ENCODE results near the gene ATG9A. TPM values are rescaled to one million over a fixed set of nuclear protein-coding genes. Genes with fewer than 3 reads are reported as not detected.

The ATG9A gene
- total RNA-seq, 1 donor from 2014 or later = 40.6 TPM

DNA sequence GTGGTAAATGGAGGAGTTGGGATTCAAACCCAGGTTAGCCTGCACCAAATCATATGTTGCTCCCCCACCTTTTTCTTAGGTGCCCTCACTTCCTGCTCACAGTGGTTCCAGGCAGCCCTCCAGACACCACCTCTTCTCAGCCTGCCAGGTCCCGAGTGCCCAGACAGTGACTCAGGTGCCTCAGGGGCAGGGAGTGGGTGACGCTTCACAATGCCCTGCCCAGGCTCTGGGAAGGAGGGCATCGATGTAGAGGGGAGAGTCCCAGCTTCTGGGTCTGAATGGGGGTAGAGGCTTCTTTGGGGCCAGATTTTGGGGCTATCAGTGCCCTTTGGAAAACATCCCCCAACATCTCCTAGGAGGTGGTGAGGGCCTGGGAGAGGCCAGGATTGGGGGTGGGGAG is 44.5 kb upstream of the ATG9A start:
- peaks cover 37% of the 10 kb centered on the region for H3K4me1 Mint-ChIP-seq
- TF ChIP-seq, protein P1, sequence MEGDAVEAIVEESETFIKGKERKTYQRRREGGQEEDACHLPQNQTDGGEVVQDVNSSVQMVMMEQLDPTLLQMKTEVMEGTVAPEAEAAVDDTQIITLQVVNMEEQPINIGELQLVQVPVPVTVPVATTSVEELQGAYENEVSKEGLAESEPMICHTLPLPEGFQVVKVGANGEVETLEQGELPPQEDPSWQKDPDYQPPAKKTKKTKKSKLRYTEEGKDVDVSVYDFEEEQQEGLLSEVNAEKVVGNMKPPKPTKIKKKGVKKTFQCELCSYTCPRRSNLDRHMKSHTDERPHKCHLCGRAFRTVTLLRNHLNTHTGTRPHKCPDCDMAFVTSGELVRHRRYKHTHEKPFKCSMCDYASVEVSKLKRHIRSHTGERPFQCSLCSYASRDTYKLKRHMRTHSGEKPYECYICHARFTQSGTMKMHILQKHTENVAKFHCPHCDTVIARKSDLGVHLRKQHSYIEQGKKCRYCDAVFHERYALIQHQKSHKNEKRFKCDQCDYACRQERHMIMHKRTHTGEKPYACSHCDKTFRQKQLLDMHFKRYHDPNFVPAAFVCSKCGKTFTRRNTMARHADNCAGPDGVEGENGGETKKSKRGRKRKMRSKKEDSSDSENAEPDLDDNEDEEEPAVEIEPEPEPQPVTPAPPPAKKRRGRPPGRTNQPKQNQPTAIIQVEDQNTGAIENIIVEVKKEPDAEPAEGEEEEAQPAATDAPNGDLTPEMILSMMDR (IDR thresholded peaks at IDR 0.05; ENCODE audit: unreplicated experiment) = no peak
- H3K4me3 Mint-ChIP-seq = no peak overlapping the region
- H3K27ac Mint-ChIP-seq = peak overlapping the region; percentile 97
- no peaks in the 10 kb centered on the region for H3K9me3 Mint-ChIP-seq
- H3K36me3 Mint-ChIP-seq = no peaks in the 10 kb centered on the region
- no peak for DNase-seq (ENCODE audit: low spot score in 2 of 2, unreplicated experiment in 2 of 2)
- H3K27me3 Mint-ChIP-seq (ENCODE audit: low read depth) = peaks cover 5% of the 10 kb centered on the region

DNA sequence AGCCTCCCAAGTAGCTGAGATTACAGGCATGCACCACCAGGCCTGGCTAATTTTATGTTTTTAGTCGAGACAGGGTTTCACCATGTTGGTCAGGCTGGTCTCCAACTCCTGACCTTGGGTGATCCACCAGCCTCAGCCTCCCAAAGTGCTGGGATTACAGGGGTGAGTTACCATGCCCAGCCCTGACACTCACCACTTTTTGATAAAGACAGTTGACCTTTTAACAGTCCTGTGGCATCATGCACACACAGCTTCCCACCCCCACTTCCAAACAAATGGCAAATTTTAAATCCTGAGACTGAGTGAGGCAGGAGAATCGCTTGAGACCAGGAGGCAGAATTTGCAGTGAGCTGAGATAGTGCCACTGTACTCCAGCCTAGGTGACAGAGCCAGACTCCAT is 43.6 kb upstream of the ATG9A start:
- DNase-seq (ENCODE audit: low spot score in 2 of 2, unreplicated experiment in 2 of 2) = no peak
- H3K9me3 Mint-ChIP-seq = no peaks in the 10 kb centered on the region
- H3K36me3 Mint-ChIP-seq = no peaks in the 10 kb centered on the region
- H3K27ac Mint-ChIP-seq = no peak overlapping the region
- H3K4me1 Mint-ChIP-seq = peaks cover 28% of the 10 kb centered on the region
- TF ChIP-seq, protein P1 (IDR thresholded peaks at IDR 0.05; ENCODE audit: unreplicated experiment) = no peak
- H3K27me3 Mint-ChIP-seq (ENCODE audit: low read depth) = peaks cover 7% of the 10 kb centered on the region
- H3K4me3 Mint-ChIP-seq = no peak overlapping the region

DNA sequence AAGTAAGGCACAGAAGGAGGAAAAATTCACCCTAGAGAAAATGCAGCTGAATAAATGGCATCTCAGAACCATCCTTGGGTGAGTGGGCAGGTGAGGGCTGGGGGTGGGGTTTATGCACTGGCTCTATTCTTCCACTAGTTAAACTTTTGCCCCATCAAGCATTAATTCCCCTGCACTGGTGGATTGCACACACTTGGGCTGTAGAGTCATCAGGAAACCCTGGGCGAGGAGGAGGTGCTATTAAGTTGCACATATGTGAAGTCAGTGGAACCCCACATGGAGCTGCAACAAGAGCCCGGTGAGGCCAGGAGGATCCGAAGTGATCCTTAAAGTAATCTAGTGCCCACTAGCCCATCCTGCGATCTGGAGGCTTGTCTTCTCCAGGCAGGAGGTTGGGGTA is 42.9 kb upstream of the ATG9A start:
- Mint-ChIP-seq H3K27me3 (ENCODE audit: low read depth) (peaks cover 7% of the 10 kb centered on the region), H3K4me3 (no peak overlapping the region), H3K27ac (no peak overlapping the region), H3K4me1 (peaks cover 21% of the 10 kb centered on the region), H3K9me3 (no peaks in the 10 kb centered on the region), H3K36me3 (no peaks in the 10 kb centered on the region)
- no peak for DNase-seq (ENCODE audit: low spot score in 2 of 2, unreplicated experiment in 2 of 2)
- TF ChIP-seq, protein P1 (IDR thresholded peaks at IDR 0.05; ENCODE audit: unreplicated experiment) = no peak

DNA sequence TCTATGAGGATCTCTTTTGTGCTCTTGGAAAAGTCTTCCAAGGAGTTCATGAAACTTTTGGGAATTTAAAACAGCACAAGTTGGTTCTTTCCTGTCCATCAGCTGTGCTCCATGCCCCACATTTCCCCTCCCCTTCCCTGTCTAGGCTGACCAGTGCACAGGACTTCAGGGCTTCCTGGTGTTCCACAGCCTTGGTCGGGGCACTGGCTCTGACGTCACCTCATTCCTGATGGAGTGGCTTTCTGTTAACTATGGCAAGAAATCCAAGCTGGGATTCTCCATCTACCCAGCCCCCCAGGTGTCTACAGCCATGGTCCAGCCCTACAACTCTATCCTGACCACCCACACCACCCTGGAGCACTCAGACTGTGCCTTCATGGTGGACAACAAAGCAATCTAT is 41.6 kb upstream of the ATG9A start:
- H3K36me3 Mint-ChIP-seq = no peaks in the 10 kb centered on the region
- H3K27me3 Mint-ChIP-seq (ENCODE audit: low read depth) = peaks cover 9% of the 10 kb centered on the region
- no peaks in the 10 kb centered on the region for H3K9me3 Mint-ChIP-seq
- no peak for DNase-seq (ENCODE audit: low spot score in 2 of 2, unreplicated experiment in 2 of 2)
- TF ChIP-seq, protein P1 (IDR thresholded peaks at IDR 0.05; ENCODE audit: unreplicated experiment) = no peak
- H3K4me3 Mint-ChIP-seq = no peak overlapping the region
- peaks cover 20% of the 10 kb centered on the region for H3K4me1 Mint-ChIP-seq
- no peak overlapping the region for H3K27ac Mint-ChIP-seq

DNA sequence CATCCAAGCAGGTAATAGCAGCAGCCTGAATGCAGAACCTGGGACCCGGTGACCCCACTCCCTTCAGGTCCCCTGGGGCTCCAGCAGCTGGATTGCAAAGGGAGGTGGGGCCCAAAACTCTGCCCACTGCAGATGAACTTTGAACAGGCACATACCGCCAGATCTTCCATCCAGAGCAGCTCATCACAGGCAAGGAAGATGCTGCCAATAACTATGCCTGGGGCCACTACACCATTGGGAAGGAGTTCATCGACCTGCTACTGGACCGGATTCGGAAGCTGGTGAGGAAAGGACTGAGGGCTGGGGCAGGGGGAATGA is 40.6 kb upstream of the ATG9A start:
- TF ChIP-seq, protein P1 (IDR thresholded peaks at IDR 0.05; ENCODE audit: unreplicated experiment) = no peak
- Mint-ChIP-seq H3K9me3 (no peaks in the 10 kb centered on the region), H3K4me1 (peaks cover 20% of the 10 kb centered on the region), H3K4me3 (no peak overlapping the region), H3K36me3 (no peaks in the 10 kb centered on the region), H3K27me3 (ENCODE audit: low read depth) (peaks cover 9% of the 10 kb centered on the region), H3K27ac (no peak overlapping the region)
- DNase-seq (ENCODE audit: low spot score in 2 of 2, unreplicated experiment in 2 of 2) = no peak

DNA sequence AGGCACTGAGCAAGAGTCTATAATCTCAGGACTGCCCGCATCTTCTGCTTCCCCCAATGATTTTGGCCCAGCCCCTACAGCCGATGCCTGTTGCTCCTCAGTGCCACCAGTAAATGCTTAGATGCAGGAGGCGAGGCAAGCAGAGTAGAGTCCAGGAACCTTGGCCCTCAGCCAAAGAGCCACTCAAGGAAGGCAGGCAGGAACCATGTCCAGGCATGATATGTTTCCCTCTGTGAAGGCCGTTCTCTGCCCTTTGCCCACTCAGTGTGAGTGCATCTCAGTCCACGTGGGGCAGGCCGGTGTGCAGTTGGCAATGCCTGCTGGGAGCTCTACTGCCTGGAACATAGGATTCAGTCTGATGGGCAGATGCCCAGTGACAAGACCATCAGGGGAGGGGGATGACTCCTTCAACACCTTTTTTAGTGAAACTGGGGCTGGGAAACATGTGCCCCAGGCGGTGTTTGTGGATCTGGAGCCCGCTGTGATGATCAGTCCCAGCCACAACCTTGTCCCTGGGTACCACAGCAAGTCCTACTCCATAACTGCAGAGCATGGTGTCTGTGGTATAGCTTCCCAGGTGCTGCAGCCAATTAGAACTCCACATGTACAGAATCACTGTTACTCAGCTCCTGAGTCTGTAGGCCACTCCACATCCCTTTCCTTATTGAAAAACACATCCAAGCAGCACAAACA is 40.1 kb upstream of the ATG9A start:
- H3K27ac Mint-ChIP-seq = no peak overlapping the region
- TF ChIP-seq, protein P1 (IDR thresholded peaks at IDR 0.05; ENCODE audit: unreplicated experiment) = no peak
- peaks cover 9% of the 10 kb centered on the region for H3K27me3 Mint-ChIP-seq (ENCODE audit: low read depth)
- H3K4me1 Mint-ChIP-seq = peaks cover 16% of the 10 kb centered on the region
- no peak for DNase-seq (ENCODE audit: low spot score in 2 of 2, unreplicated experiment in 2 of 2)
- H3K36me3 Mint-ChIP-seq = no peaks in the 10 kb centered on the region
- H3K9me3 Mint-ChIP-seq = no peaks in the 10 kb centered on the region
- H3K4me3 Mint-ChIP-seq = no peak overlapping the region
